A549 treated with dexamethasone at 1 μM for 4 hours (cell line): ENCODE measurements around the gene CD9. TPM values are rescaled to one million over a fixed set of nuclear protein-coding genes. Genes with fewer than 3 reads are reported as not detected.

Source experiments
- total RNA-seq: library from RNA; stranded (reverse); fragments of 200-300 nt; extraction: Qiagen RNA extraction; gene quantifications from 5 replicates; pipeline ENCODE4 v1.2.3, GENCODE V29; 2022

The CD9 gene
- total RNA-seq: 217 to 265 TPM (median 241 TPM) in 5 replicates

DNA sequence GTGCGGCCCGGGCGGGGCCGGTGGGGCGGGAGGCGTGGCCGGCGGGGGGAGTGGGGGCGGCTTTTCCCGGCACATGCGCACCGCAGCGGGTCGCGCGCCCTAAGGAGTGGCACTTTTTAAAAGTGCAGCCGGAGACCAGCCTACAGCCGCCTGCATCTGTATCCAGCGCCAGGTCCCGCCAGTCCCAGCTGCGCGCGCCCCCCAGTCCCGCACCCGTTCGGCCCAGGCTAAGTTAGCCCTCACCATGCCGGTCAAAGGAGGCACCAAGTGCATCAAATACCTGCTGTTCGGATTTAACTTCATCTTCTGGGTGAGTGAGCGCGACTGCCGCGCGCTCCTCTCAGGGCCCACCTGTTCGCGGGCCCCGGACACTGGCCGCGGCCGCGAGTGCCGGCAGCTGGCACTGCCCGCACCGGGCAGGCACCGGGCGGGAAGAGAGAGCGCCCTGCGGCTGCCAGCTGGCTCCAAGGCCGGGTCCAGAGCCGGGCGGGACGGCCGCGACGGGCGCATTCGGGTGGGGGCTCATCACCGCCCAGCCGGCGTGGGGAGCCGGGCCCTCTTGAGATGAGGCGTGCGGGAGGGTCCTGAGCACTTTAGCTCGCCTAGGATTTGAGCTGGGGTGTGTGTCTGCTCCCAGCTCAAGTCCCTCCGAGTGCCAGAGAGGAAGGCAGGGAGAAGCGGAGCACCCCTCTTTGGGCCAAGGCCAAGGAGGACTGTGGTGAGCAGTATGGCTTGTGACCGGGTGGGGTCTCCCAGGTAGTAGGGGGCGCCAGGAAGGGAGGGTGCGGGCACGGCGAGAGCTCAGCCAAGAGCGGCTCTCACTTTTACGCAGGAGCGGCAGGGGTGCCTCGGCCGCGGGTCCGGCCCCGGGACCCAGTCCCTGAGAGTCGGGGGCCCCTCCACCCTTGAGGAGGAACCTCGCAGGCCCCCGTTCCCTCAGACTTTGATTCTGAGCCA is at the start of gene CD9:
TSS of gene CD9 (plus strand) at position 145 of the 957 bp plus-strand sequence. CDS start at position 245, 100 bp downstream.

Other genes starting within 250 kb of the CD9 start
- 0.03 to 0.31 TPM (median 0.24 TPM) in 5 replicates for gene VWF, start 75.7 kb upstream of the CD9 start, total RNA-seq
- 0.22 to 0.35 TPM (median 0.26 TPM) in 5 replicates for gene PLEKHG6, start 110.3 kb downstream of the CD9 start, total RNA-seq
- gene TNFRSF1A, start 141.7 kb downstream of the CD9 start, total RNA-seq: 472 to 566 TPM (median 544 TPM) in 5 replicates
- 16.8 to 31.6 TPM (median 27.9 TPM) in 5 replicates for gene SCNN1A, start 175.2 kb downstream of the CD9 start, total RNA-seq
- 192 to 255 TPM (median 245 TPM) in 5 replicates for gene LTBR, start 183.8 kb downstream of the CD9 start, total RNA-seq
- gene CD27, start 244.6 kb downstream of the CD9 start, total RNA-seq: not detected in 5 replicates